Transverse colon (tissue), 4 donors: Measurements from ENCODE around the gene CEL.

ENCODE experiments used
- CTCF ChIP-seq, 5 experiments: fragments of 200-600 bp in 3 of 5; fragments of 450-650 bp in 2 of 5; sonication (generic) in 3 of 5; IDR thresholded peaks; 1 replicate in 2 of 5; 2 replicates in 3 of 5; pipeline ENCODE4 v1.5.1; 2016 to 2017; ENCODE audit warnings: antibody characterized with exemption in 5 of 5, inconsistent platforms in 3 of 5, mild to moderate bottlenecking in 2 of 5, moderate library complexity in 1 of 5
- EP300 ChIP-seq: sonication (generic); formaldehyde crosslinking; IDR thresholded peaks from one replicate; pipeline ENCODE4 v1.6.1; 2017; ENCODE audit warnings: antibody characterized with exemption, low read depth
- POLR2A ChIP-seq: fragments of 450-650 bp; IDR thresholded peaks from one replicate; pipeline ENCODE4 v1.6.1; 2016; ENCODE audit warnings: antibody characterized with exemption, mild to moderate bottlenecking, moderate library complexity
- POLR2AphosphoS5 ChIP-seq, 3 donors: sonication (generic); formaldehyde crosslinking; IDR thresholded peaks; one replicate each; pipeline ENCODE4 v1.6.1; 2016; ENCODE audit warnings: antibody characterized with exemption in 3 of 3

- TF ChIP-seq POLR2A (no peak), CTCF (IDR thresholded peaks at IDR 0.05) (no peak), POLR2AphosphoS5 (IDR thresholded peaks at IDR 0.05) (no peak), EP300 (no peak)
Observed at GRCh38 chr9:133078486-133078885, 16.7 kb downstream of the CEL start.
